Aortic smooth muscle cell (primary cell): Measurements from ENCODE around the gene HABP2. TPM values are rescaled to one million over a fixed set of nuclear protein-coding genes. Genes with fewer than 3 reads are reported as not detected.

Experiments used
- total RNA-seq: library from RNA; depleted of rRNA; stranded (reverse); fragments of >200 nt; gene quantifications from 2 replicates; pipeline ENCODE4 v1.2.3, GENCODE V29; 2014

HABP2 gene
- total RNA-seq, result not detected in 2 replicates

GRCh38 chr10:113552701-113553100 is at the start of gene HABP2:
Gene HABP2 (plus strand): TSS chr10:113553053. CDS start chr10:113553122, 69 bp downstream.

Other genes with a start within 250 kb of the HABP2 start
- under 0.01 TPM in 1 of 2 replicates, not detected in the other for gene NRAP, start 111.0 kb downstream of the HABP2 start, total RNA-seq
- gene CASP7, start 126.9 kb downstream of the HABP2 start, total RNA-seq, result 27.6 and 37.9 TPM in 2 replicates
- not detected in 2 replicates for gene PLEKHS1, start 198.6 kb downstream of the HABP2 start, total RNA-seq